Stomach (tissue), 9 donors: ENCODE data around the gene CGB1. TPM values are rescaled to one million over a fixed set of nuclear protein-coding genes. Genes with fewer than 3 reads are reported as not detected.
A peak's percentile ranks its signal among the peaks of the same experiment; 100 is the strongest.

Experiments
- DNase-seq, 2 donors: peaks; one replicate each; pipeline versions ENCODE4 v3.0.0 to v3.0.0-alpha.2; 2013 to 2019
- H3K27ac ChIP-seq, 5 donors: fragments of 200-600 bp in 4 of 5; sonication (generic) in 4 of 5; one replicate each; pipeline ENCODE4 v1.5.1; 2013 to 2019; ENCODE audit warnings: mild to moderate bottlenecking in 1 of 5, moderate library complexity in 1 of 5
- H3K27me3 ChIP-seq, 3 donors: fragments of 200-600 bp; sonication (generic); one replicate each; pipeline ENCODE4 v1.5.1; 2017 to 2019; ENCODE audit warnings: mixed run types in 1 of 3
- H3K36me3 ChIP-seq, 4 donors: fragments of 200-600 bp; sonication (generic); 1 replicate in 3 of 4; 2 replicates in 1 of 4; pipeline ENCODE4 v1.5.1; 2016 to 2019
- H3K4me1 ChIP-seq, 4 donors: fragments of 200-600 bp; sonication (generic); one replicate each; pipeline ENCODE4 v1.5.1; 2016 to 2019
- H3K4me3 ChIP-seq, 4 donors: fragments of 200-600 bp; sonication (generic) in 3 of 4; one replicate each; pipeline ENCODE4 v1.5.1; 2016 to 2019; ENCODE audit warnings: mild to moderate bottlenecking in 1 of 4
- H3K9me3 ChIP-seq, 4 donors: fragments of 200-600 bp; sonication (generic); one replicate each; pipeline ENCODE4 v1.5.1; 2016 to 2019
- EP300 ChIP-seq: sonication (generic); formaldehyde crosslinking; IDR thresholded peaks from one replicate; pipeline ENCODE4 v1.6.1; 2017; ENCODE audit warnings: antibody characterized with exemption
- POLR2A ChIP-seq, 4 donors: fragments of 450-650 bp; IDR thresholded peaks; one replicate each; pipeline ENCODE4 v1.6.1; 2016; ENCODE audit warnings: antibody characterized with exemption in 4 of 4, control low read depth in 2 of 4, mild to moderate bottlenecking in 1 of 4, moderate library complexity in 1 of 4
- POLR2AphosphoS5 ChIP-seq, 3 donors: sonication (generic); formaldehyde crosslinking; IDR thresholded peaks; one replicate each; pipeline ENCODE4 v1.6.1; 2016; ENCODE audit warnings: antibody characterized with exemption in 3 of 3
- WGBS, 5 donors: extraction: QIAGEN DNeasy Blood & Tissue Kit in 3 of 5; methylation state at CpG; one replicate each; pipeline versions ENCODE4 v1.1.5 to v1.1.7; 2013 to 2018; 5-methylcytosine and 5-hydroxymethylcytosine counted together
- intact Hi-C: fragments of 100-400 bp; cut with DNase I; formaldehyde crosslinking; loops from one replicate; pipeline ENCODE4 v1.15.1; 2023; ENCODE audit warnings: low total_unique reads
- polyA plus RNA-seq, 3 donors: library from polyadenylated mRNA; stranded (reverse); fragments of 200-250 nt; gene quantifications; one replicate each; pipeline ENCODE4 v1.2.3, GENCODE V29; 2013
- total RNA-seq, 5 donors: library from RNA; depleted of rRNA; stranded (reverse); fragments of >200 nt; gene quantifications; one replicate each; pipeline versions ENCODE4 v1.1.0 to v1.2.3, GENCODE V29; 2014 to 2016
- TF ChIP-seq, protein P1 (sequence below), 7 experiments: fragments of 450-650 bp in 4 of 7; fragments of 200-600 bp in 3 of 7; sonication (generic) in 3 of 7; IDR thresholded peaks; one replicate each; pipeline ENCODE4 v1.5.1; 2016 to 2019; ENCODE audit warnings: antibody characterized with exemption in 7 of 7, control low read depth in 2 of 7, mild to moderate bottlenecking in 1 of 7
- donor health status: healthy with polysubstance abuse.
- donor health status: Bipolar disorder and iron deficiency.
- donor health status: healthy.

The CGB1 gene
- total and polyA plus RNA-seq, 8 donors = not detected

GRCh38 chr19:49017666-49018351 is 18.9 kb downstream of the CGB1 start:
- Histone ChIP-seq H3K36me3 (peaks cover 0 to 38% (median 36%) of the 10 kb centered on the region in 4 donors), H3K9me3 (no peaks in the 10 kb centered on the region), H3K27me3 (peaks cover 0 to 46% (median 15%) of the 10 kb centered on the region in 3 donors), H3K27ac (peak overlapping the region in 1 of 5 donors; percentile 32), H3K4me1 (peaks cover 22 to 27% (median 25%) of the 10 kb centered on the region in 4 donors), H3K4me3 (peak overlapping the region; percentile 49 to 62 (median 50))
- TF ChIP-seq POLR2AphosphoS5 (IDR thresholded peaks at IDR 0.05) (peak in 1 of 3 donors; percentile 6), EP300 (no peak), POLR2A (IDR thresholded peaks at IDR 0.05) (no peak)
- TF ChIP-seq, protein P1, sequence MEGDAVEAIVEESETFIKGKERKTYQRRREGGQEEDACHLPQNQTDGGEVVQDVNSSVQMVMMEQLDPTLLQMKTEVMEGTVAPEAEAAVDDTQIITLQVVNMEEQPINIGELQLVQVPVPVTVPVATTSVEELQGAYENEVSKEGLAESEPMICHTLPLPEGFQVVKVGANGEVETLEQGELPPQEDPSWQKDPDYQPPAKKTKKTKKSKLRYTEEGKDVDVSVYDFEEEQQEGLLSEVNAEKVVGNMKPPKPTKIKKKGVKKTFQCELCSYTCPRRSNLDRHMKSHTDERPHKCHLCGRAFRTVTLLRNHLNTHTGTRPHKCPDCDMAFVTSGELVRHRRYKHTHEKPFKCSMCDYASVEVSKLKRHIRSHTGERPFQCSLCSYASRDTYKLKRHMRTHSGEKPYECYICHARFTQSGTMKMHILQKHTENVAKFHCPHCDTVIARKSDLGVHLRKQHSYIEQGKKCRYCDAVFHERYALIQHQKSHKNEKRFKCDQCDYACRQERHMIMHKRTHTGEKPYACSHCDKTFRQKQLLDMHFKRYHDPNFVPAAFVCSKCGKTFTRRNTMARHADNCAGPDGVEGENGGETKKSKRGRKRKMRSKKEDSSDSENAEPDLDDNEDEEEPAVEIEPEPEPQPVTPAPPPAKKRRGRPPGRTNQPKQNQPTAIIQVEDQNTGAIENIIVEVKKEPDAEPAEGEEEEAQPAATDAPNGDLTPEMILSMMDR (IDR thresholded peaks at IDR 0.05) = peak in 2 of 7 experiments; percentile 34 to 41
- intact Hi-C loops = no loop called here
- 0 to 1% (median 1%) methylated on average over 14 to 62 of the region's 62 CpGs for WGBS, 5 donors
- DNase-seq = peak; percentile 53 to 82

- Histone ChIP-seq H3K4me1 (peaks cover 22 to 27% (median 25%) of the 10 kb centered on the region in 4 donors), H3K27me3 (peaks cover 0 to 42% (median 15%) of the 10 kb centered on the region in 3 donors), H3K36me3 (peaks cover under 1 to 44% (median 42%) of the 10 kb centered on the region in 4 donors), H3K4me3 (peak within 1 kb of the TSS; percentile 49 to 62 (median 50)), H3K27ac (peak within 1 kb of the TSS in 1 of 5 donors; percentile 32), H3K9me3 (no peaks in the 10 kb centered on the region)
- WGBS, 5 donors = 39 to 95% (median 66%) methylated on average over 8 to 17 of the region's 17 CpGs
- no peak for DNase-seq
- TF ChIP-seq, protein P1 (IDR thresholded peaks at IDR 0.05) = no peak
- TF ChIP-seq EP300 (no peak), POLR2A (IDR thresholded peaks at IDR 0.05) (no peak), POLR2AphosphoS5 (IDR thresholded peaks at IDR 0.05) (no peak)
- intact Hi-C loops = no loop called here
Observed at GRCh38 chr19:49017041-49017665, 19.5 kb downstream of the CGB1 start, which contains the start of gene LHB. TSS of gene LHB (minus strand) at chr19:49017091. CDS start at chr19:49017081, 10 bp downstream.

DNA sequence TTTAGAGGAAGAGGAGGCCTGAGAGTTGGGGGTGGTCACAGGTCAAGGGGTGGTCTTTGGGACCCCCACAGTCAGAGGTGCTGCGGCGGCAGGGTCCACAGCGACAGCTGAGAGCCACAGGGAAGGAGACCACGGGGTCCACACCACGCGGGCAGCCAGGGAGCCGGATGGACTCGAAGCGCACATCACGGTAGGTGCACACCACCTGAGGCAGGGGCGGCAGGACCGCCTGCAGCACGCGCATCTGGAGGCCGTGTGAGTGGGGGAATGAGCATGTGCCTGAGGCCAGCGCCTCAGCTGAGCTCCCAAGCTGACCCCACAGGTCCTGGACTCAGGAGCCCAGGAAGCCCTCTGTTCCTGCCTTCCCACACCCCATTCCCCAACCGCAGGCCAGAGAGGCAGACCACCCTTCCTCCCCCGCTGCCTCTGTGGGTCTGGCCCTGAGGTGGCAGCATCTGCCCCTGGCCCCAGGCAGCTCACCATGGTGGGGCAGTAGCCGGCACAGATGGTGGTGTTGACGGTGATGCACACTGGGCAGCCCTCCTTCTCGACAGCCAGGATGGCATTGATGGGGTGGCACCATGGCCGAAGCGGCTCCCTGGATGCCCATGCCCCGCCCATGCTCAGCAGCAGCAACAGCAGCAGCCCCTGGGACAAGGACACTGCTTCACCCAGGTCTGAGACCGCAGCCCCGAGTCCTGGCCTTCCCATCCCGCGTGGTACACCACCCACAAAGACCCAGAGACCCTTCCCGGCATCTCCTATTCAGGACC is 20.4 kb downstream of the CGB1 start:
- 93 to 96% (median 93%) methylated on average over 15 to 26 of the region's 29 CpGs for WGBS, 5 donors
- no peak overlapping the region for H3K27ac ChIP-seq
- intact Hi-C loops = no loop called here
- no peak for TF ChIP-seq POLR2AphosphoS5 (IDR thresholded peaks at IDR 0.05)
- TF ChIP-seq EP300 = no peak
- TF ChIP-seq POLR2A (IDR thresholded peaks at IDR 0.05) = no peak
- TF ChIP-seq, protein P1 (IDR thresholded peaks at IDR 0.05) = no peak
- H3K36me3 ChIP-seq = peaks cover 6 to 53% (median 51%) of the 10 kb centered on the region in 4 donors
- peaks cover 0 to 38% (median 15%) of the 10 kb centered on the region in 3 donors for H3K27me3 ChIP-seq
- DNase-seq = no peak
- H3K4me3 ChIP-seq = no peak overlapping the region
- H3K9me3 ChIP-seq = no peaks in the 10 kb centered on the region
- peaks cover 22 to 27% (median 25%) of the 10 kb centered on the region in 4 donors for H3K4me1 ChIP-seq

DNA sequence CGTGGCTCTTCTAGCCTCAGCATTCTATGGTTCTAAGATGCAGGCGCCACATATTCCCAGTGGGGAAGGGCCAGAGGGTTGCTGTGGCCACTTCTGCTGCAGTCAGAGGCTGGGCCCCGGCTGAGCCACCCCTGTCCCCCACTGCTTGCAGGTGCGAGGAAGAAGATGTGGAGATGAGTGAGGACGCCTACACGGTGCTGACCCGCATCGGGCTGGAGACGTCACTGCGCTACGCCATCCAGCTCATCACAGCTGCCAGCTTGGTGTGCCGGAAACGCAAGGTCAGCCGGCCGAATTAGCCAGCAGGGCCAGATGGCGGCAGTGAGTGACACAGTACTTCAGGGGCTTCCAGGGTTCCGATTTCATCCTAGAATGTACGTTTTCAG is 21.8 kb downstream of the CGB1 start:
- Histone ChIP-seq H3K36me3 (peaks cover 16 to 67% (median 65%) of the 10 kb centered on the region in 4 donors), H3K9me3 (no peaks in the 10 kb centered on the region), H3K27me3 (peaks cover 0 to 24% (median 11%) of the 10 kb centered on the region in 3 donors), H3K27ac (no peak overlapping the region), H3K4me3 (no peak overlapping the region), H3K4me1 (peaks cover 22 to 27% (median 25%) of the 10 kb centered on the region in 4 donors)
- 84 to 97% (median 93%) methylated on average over 7 to 18 of the region's 18 CpGs for WGBS, 5 donors
- DNase-seq = no peak
- TF ChIP-seq POLR2AphosphoS5 (IDR thresholded peaks at IDR 0.05) (no peak), POLR2A (IDR thresholded peaks at IDR 0.05) (no peak), EP300 (no peak)
- TF ChIP-seq, protein P1 (IDR thresholded peaks at IDR 0.05) = no peak
- intact Hi-C loops = no loop called here
